Activated CD4-positive, alpha-beta memory T cell treated with anti-CD3 and anti-CD28 coated beads, Interleukin-2, amount 10 ng/mL, durations not matched to agents 7 days and 5 days (primary cell): ENCODE data around the gene PNMT. TPM values are rescaled to one million over a fixed set of nuclear protein-coding genes. Genes with fewer than 3 reads are reported as not detected.

ENCODE experiments used
- CTCF ChIA-PET: fragments of 350-600 bp; sonication (Branson Sonifier 250); formaldehyde crosslinking; loops from one replicate; lab custom pipeline; 2021; ENCODE audit warnings: antibody characterized with exemption, inconsistent platforms; lab: Charles Lee
- POLR2A ChIA-PET: fragments of 350-600 bp; sonication (Branson Sonifier 250); formaldehyde crosslinking; loops from one replicate; lab custom pipeline; 2021; ENCODE audit warnings: antibody characterized with exemption; lab: Charles Lee
- DNase-seq: peaks from one replicate; pipeline ENCODE4 v3.0.0-alpha.2; 2020
- H3K27ac Mint-ChIP-seq: one replicate; pipeline ENCODE4 v1.8.0; 2021; ENCODE audit warnings: mild to moderate bottlenecking, mixed read lengths
- H3K27me3 Mint-ChIP-seq: one replicate; pipeline ENCODE4 v1.8.0; 2021; ENCODE audit warnings: mixed read lengths
- H3K36me3 Mint-ChIP-seq: one replicate; pipeline ENCODE4 v1.8.0; 2021; ENCODE audit warnings: low read depth, mixed read lengths
- H3K4me1 Mint-ChIP-seq: one replicate; pipeline ENCODE4 v1.8.0; 2021; ENCODE audit warnings: mixed read lengths
- H3K4me3 Mint-ChIP-seq: one replicate; pipeline ENCODE4 v1.8.0; 2021; ENCODE audit warnings: mild to moderate bottlenecking, mixed read lengths
- H3K9me3 Mint-ChIP-seq: one replicate; pipeline ENCODE4 v1.8.0; 2021; ENCODE audit warnings: mixed read lengths
- total RNA-seq, 2 experiments: library from RNA; stranded (reverse); gene quantifications; one replicate each; pipeline ENCODE4 v1.2.3, GENCODE V29; 2021

PNMT gene, protein sequence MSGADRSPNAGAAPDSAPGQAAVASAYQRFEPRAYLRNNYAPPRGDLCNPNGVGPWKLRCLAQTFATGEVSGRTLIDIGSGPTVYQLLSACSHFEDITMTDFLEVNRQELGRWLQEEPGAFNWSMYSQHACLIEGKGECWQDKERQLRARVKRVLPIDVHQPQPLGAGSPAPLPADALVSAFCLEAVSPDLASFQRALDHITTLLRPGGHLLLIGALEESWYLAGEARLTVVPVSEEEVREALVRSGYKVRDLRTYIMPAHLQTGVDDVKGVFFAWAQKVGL
- total RNA-seq = not detected

DNA sequence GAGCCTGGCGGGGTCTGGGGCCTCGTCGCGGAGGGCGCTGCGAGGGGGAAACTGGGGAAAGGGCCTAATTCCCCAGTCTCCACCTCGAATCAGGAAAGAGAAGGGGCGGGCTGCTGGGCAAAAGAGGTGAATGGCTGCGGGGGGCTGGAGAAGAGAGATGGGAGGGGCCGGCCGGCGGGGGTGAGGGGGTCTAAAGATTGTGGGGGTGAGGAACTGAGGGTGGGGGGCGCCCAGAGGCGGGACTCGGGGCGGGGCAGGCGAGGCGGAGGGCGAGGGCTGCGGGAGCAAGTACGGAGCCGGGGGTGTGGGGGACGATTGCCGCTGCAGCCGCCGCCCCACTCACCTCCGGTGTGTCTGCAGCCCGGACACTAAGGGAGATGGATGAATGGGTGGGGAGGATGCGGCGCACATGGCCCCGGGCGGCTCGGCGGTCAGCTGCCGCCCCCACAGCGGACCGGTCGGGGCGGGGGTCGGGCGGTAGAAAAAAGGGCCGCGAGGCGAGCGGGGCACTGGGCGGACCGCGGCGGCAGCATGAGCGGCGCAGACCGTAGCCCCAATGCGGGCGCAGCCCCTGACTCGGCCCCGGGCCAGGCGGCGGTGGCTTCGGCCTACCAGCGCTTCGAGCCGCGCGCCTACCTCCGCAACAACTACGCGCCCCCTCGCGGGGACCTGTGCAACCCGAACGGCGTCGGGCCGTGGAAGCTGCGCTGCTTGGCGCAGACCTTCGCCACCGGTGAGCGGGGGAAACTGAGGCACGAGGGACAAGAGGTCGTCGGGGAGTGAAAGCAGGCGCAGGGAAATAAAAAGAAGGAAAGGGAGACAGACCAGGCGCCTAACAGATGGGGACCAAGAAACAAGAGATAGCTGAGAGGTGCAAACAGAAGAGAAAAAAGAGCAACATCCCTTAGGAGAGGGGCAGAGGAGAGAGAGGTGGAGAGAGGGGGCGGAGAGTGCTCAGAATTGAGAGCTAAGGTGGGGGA, at the start of gene PNMT:
Gene PNMT, plus strand, starts transcription at position 509 of the 980 bp plus-strand sequence. Its CDS starts 23 bp downstream, at position 532.
- H3K9me3 Mint-ChIP-seq = no peaks in the 10 kb centered on the region

DNA sequence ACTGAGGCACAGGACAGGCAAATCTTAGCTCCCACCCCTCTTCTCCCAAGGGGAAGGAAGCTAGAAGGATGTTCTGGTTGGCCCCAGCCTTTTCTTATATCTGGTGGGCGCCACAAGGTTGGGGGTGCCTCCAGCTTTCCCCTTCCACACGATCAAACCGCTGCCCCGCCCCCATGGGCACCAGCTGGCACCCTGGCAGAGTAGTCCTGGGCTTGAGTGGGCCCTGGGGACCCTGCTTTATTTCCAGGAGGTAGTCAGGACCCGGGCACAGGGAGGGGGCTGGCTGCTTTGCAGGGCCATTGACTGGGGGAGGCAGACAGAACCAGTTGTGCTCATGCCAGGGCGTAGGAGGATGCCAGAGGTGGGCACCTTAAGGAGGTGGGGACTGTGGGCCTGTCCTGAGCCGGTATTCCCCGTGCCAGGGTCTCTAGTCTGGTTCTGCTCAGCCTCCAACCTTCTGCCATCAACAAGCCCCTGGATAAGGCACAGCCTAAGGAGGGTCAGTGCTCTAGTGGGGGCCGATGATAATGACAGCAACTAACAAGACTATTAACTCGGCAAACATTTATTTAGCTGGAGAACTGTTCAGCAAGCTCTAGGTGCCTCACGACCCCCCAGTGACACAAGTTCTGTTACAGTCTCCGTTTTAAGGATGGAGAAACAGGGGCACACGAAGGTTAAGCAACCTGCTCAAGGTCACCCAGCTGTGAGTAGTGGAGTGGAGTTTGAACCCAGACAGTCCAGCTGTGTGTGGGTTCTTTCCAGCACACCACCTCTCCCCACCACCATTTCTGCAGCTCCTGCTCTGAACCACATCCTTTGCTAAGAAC, 49.1 kb upstream of the PNMT start:
- no peak for DNase-seq
- no peaks in the 10 kb centered on the region for H3K9me3 Mint-ChIP-seq
- H3K27me3 Mint-ChIP-seq = peaks cover 43% of the 10 kb centered on the region
- no peak overlapping the region for H3K4me3 Mint-ChIP-seq
- H3K36me3 Mint-ChIP-seq = no peaks in the 10 kb centered on the region
- H3K4me1 Mint-ChIP-seq = peaks cover 23% of the 10 kb centered on the region
- ChIA-PET POLR2A (interaction anchor here (0.7 to 1.9 kb wide), 4 partner anchors 9 to 361 kb away, joined by 3 to 6 read pairs (median 4); partner anchors contain the start of gene PSMD3), CTCF (interaction anchor here (0.5 to 9.7 kb wide), 6 partner anchors 16 to 884 kb away, joined by 3 to 151 read pairs (median 28); partner anchors contain the start of gene STARD3)
- H3K27ac Mint-ChIP-seq = no peak overlapping the region

More for the DNA sequence above, at the start of gene PNMT:
- POLR2A ChIA-PET = interaction anchor here (1.0 to 3.7 kb wide), 6 partner anchors 11 to 62 kb away, joined by 3 to 18 read pairs (median 4); partner anchors contain the start of genes MIEN1 and PGAP3
- no peak within 1 kb of the TSS for H3K27ac Mint-ChIP-seq
- CTCF ChIA-PET = interaction anchor here (0.5 to 2.0 kb wide), 18 partner anchors 9 to 202 kb away, joined by 3 to 16 read pairs (median 4); partner anchors contain the start of genes MIEN1 and PGAP3
- peaks cover 6% of the 10 kb centered on the region for H3K4me1 Mint-ChIP-seq
- peak within 1 kb of the TSS; percentile 27 for H3K4me3 Mint-ChIP-seq
- no peaks in the 10 kb centered on the region for H3K36me3 Mint-ChIP-seq
- peak; percentile 70 for DNase-seq
- peaks cover 34% of the 10 kb centered on the region for H3K27me3 Mint-ChIP-seq

DNA sequence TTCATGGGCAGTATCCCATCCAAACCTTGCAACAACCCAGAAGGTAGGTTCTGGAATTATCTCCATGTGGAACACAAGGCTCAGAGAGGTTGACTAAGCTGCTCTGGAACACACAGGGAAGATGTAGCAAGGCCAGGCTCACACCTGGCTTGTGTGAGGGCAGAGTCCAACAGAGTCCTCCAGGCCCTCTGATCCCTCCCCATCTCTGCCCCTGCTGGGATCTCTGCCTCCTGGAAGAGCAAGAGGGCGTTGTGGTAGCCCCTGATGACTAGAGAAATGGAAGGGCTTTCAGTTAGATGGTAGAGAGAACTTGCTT, 48.5 kb upstream of the PNMT start:
- no peaks in the 10 kb centered on the region for H3K36me3 Mint-ChIP-seq
- peaks cover 23% of the 10 kb centered on the region for H3K4me1 Mint-ChIP-seq
- H3K27me3 Mint-ChIP-seq = peaks cover 43% of the 10 kb centered on the region
- no peak for DNase-seq
- ChIA-PET POLR2A (interaction anchor here (0.7 to 1.9 kb wide), 3 partner anchors 9 to 134 kb away, joined by 3 to 6 read pairs (median 4); no protein-coding TSS in a partner anchor), CTCF (interaction anchor here (0.5 to 9.7 kb wide), 6 partner anchors 15 to 885 kb away, joined by 3 to 151 read pairs (median 28); partner anchors contain the start of gene STARD3)
- no peak overlapping the region for H3K27ac Mint-ChIP-seq
- H3K4me3 Mint-ChIP-seq = no peak overlapping the region
- no peaks in the 10 kb centered on the region for H3K9me3 Mint-ChIP-seq

DNA sequence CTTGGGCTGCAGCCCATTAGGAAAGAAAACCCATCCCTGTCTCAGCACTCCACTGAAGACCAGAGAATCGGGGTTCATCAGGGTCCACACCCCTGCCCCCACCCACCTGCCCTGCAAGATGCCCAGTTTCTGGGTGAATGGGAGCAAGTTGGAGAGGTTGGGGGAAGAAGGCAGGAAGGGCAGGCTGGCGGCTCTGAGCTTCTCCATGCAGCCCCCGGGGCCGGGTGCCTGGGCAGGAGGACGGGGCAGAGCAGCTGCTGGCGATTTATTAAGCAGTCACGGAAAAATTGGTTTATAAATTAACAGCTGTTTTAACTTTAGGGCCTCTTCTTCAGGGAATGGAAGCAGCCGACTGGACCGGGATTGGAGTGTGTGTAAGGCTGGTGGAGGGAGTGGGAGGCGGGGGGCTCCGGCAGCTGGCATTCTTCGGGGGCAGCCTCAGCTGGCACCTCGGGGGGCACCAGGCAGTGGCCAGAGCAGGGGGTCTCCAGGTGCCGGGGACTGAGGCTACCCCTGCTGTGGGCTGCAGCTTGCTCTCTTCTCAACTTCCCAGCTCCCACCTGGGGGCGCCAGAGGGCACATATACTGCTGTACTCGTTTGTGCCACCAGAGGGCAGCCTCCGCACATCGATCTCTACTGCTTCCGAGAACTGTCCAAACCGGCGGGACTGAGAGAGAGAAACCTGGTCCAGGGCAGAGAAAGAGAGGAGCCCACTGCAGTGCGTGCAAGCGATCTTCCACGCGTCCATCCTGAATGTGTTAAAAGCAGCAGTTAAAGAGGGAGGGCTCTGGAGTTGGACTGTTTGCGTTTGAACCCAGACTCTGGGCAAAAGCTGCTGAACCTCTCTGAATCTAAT, 46.5 kb upstream of the PNMT start:
- CTCF ChIA-PET = interaction anchor here (0.5 to 9.7 kb wide), 60 partner anchors 9 to 469 kb away, joined by 3 to 151 read pairs (median 4); partner anchors contain the start of genes ERBB2, IKZF3, MED1 and MIEN1
- Mint-ChIP-seq H3K27me3 (peaks cover 49% of the 10 kb centered on the region), H3K4me1 (peaks cover 27% of the 10 kb centered on the region)

DNA sequence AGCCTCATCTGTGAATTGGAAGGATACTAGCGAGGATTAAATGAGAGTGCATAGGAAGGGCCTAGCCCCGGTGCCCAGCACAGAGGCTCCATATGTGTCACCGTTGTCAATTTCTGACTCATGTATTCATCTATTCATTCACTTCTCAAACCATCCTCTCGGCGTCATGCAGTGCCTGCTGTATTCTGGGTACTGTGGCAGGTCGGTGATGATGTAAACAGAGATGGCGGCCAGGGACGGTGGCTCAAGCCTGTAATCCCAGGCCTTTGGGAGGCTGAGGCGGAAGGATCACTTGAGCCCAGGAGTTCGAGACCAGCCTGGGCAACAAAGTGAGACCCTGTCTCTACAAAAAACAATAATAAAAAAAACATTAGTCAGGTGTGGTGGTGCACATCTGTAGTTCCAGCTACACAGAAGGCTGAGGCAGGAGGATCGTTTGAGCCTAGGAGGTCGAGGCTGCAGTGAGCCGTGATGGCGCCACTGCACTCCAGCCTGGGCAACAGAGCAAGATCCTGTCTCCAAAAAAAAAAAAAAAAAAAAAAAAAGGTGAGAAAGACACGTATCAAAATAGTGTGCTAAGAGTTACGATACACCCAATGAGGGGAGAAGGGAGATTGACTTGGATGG, 45.8 kb upstream of the PNMT start:
- ChIA-PET CTCF (interaction anchor here (0.6 to 9.7 kb wide), 37 partner anchors 12 to 404 kb away, joined by 3 to 151 read pairs (median 5); partner anchors contain the start of genes ERBB2, MIEN1, PNMT and PSMD3), POLR2A (interaction anchor here (0.9 to 2.5 kb wide), 10 partner anchors 10 to 358 kb away, joined by 3 to 17 read pairs (median 4); partner anchors contain the start of genes MIEN1, PGAP3, PSMD3 and STARD3)
- no peaks in the 10 kb centered on the region for H3K9me3 Mint-ChIP-seq
- peaks cover 44% of the 10 kb centered on the region for H3K27me3 Mint-ChIP-seq
- DNase-seq = peak; percentile 67
- H3K4me3 Mint-ChIP-seq = peak overlapping the region; percentile 72
- H3K4me1 Mint-ChIP-seq = peaks cover 28% of the 10 kb centered on the region
- peak overlapping the region; percentile 89 for H3K27ac Mint-ChIP-seq
- no peaks in the 10 kb centered on the region for H3K36me3 Mint-ChIP-seq

More for the DNA sequence above, 46.5 kb upstream of the PNMT start:
- peak; percentile 92 for DNase-seq
- Mint-ChIP-seq H3K4me3 (peak overlapping the region; percentile 72), H3K9me3 (no peaks in the 10 kb centered on the region), H3K36me3 (no peaks in the 10 kb centered on the region), H3K27ac (peak overlapping the region; percentile 89)
- POLR2A ChIA-PET = interaction anchor here (0.7 to 2.5 kb wide), 12 partner anchors 11 to 358 kb away, joined by 3 to 17 read pairs (median 4); partner anchors contain the start of genes MIEN1, PGAP3, PNMT and PSMD3

DNA sequence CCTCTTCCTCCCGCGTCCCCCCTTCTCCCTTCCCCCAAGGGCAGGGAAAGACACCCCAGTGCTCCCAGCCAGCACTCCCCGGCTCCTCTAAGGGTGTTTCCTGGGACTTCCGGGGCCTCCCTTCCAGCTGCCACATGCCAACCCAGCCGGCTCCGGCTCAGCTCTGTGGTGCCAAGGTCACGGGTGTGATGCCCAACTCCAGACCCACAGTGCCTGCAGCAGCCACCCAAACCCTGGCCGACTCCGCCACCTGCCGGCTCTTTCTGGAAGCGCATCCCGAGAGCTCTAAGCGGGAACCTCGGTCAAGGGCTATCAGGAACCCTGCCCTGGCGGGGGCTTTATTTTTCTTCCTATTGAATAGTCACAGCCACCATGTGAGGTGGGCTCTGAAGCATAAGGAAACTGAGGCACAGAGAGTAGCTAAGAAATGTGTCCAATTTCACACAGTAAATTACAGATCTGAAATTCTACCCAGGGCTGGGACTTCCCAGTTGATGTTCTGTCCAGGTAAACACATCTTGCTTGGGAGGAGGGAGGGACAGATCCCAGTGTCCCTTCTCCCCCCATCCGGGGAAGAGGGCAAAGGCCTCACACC, 44.8 kb upstream of the PNMT start:
- POLR2A ChIA-PET = interaction anchor here (0.9 to 2.5 kb wide), 8 partner anchors 9 to 196 kb away, joined by 3 to 17 read pairs (median 3); partner anchors contain the start of gene STARD3
- Mint-ChIP-seq H3K36me3 (no peaks in the 10 kb centered on the region), H3K27me3 (peaks cover 47% of the 10 kb centered on the region), H3K4me1 (peaks cover 25% of the 10 kb centered on the region), H3K4me3 (no peak overlapping the region), H3K9me3 (no peaks in the 10 kb centered on the region), H3K27ac (peak overlapping the region; percentile 89)
- CTCF ChIA-PET = interaction anchor here (0.6 to 9.7 kb wide), 27 partner anchors 10 to 515 kb away, joined by 3 to 151 read pairs (median 4); partner anchors contain the start of genes MIEN1, PGAP3, PNMT and PSMD3
- DNase-seq = peak; percentile 88

DNA sequence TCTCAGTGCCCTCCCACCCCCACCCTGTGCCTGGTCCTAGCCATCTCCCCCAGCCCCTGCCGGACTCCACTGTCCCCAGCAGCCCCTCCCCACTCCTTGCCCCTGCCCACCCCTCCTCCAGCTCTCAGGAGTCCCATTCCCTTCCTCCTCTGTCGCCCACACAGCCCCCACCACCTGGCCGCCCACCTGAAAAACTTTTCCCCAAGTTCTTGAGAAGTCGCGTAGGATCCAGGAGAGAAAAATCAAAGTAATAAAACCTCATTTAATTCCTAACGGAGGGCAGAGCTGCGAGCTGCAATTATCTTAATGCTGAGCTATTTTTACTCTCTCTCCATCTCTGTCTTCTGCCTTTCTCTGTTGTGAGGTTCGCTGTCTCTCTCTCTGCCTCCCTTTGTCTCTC, 43.9 kb upstream of the PNMT start:
- Mint-ChIP-seq H3K27ac (no peak overlapping the region), H3K9me3 (no peaks in the 10 kb centered on the region), H3K27me3 (peaks cover 46% of the 10 kb centered on the region), H3K4me3 (no peak overlapping the region), H3K36me3 (no peaks in the 10 kb centered on the region), H3K4me1 (peaks cover 24% of the 10 kb centered on the region)
- DNase-seq = no peak
- ChIA-PET CTCF (interaction anchor here (1.0 to 9.7 kb wide), 7 partner anchors 11 to 79 kb away, joined by 3 to 151 read pairs (median 9); partner anchors contain the start of gene STARD3), POLR2A (no interaction called here)

DNA sequence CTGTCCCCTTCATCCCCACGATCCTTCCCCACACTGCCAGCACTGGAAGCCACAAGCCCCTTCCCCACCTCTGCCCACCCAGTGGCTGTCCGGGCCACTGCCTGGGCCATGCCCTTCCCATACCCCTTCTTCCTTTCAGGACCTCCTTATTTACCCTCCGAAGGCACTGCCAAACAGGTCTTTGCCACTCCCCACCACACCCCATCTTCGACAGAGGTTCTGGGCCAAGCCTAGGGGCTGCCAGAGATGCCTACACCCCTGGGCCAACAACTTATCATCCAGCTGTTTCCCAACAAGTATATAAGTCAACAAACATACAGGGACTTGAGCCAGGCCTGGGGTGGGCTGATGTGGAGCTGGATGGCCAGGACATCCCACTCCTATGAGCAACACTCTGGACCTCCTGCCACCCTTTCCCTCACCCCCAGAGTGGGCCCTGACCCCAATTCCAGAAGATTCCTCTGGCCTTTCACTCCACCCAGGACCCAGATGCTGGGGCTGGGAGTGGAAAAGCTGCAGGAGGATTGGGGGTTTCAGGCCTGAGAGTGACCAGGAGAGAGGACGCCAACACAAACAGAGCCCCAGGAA, 43.0 kb upstream of the PNMT start:
- Mint-ChIP-seq H3K4me3 (no peak overlapping the region), H3K9me3 (no peaks in the 10 kb centered on the region), H3K27ac (no peak overlapping the region), H3K4me1 (peaks cover 24% of the 10 kb centered on the region), H3K27me3 (peaks cover 43% of the 10 kb centered on the region), H3K36me3 (no peaks in the 10 kb centered on the region)
- ChIA-PET CTCF (interaction anchor here (0.8 to 9.7 kb wide), 4 partner anchors 10 to 104 kb away, joined by 3 to 151 read pairs (median 61); partner anchors contain the start of gene STARD3), POLR2A (no interaction called here)
- DNase-seq = no peak

DNA sequence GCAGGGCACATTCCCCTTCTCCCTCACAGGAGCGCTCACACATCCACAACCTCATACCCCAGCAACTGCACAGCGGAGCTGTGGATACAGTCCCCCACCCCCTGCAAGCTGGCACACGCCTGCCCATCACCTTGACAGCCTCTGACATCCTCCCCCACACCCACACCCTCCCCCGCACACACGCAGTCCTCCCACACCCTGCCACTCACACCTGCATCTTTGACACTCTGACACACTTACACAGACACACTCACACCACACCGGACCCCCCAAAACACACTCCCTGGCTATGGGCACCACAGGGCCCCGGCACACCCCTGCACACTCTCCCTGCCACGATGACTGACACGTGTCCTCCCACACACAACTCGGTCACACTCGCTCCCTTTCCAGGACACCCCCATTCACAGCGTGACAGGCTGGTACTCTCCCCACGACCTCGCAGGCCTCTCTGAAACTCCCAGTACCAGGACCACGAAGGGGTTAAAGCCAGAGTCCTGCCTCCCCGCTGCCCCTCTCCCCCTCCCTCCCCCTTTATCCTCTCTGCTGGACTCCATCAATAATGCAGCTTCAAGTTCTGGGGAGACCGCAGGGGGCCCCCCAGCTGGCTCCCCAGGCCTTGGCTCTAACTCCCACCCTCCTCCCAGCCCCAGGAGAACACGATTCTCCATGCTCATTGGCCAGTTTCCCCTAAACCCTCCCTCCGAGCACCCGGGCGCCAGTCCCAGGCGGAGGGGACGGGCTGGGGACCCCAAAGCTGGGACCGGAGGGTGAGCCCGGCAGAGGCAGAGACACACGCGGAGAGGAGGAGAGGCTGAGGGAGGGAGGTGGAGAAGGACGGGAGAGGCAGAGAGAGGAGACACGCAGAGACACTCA, 41.8 kb upstream of the PNMT start, which contains the start of gene PPP1R1B:
Gene PPP1R1B, plus strand, starts transcription at position 782 of the 876 bp plus-strand sequence. CDS start 441 bp downstream, outside the sequence.
- no peak within 1 kb of the TSS for H3K27ac Mint-ChIP-seq
- no peak for DNase-seq
- POLR2A ChIA-PET = no interaction called here
- H3K27me3 Mint-ChIP-seq = peaks cover 50% of the 10 kb centered on the region
- CTCF ChIA-PET = interaction anchor here (3.5 to 9.7 kb wide), 2 partner anchors 9 to 28 kb away, joined by 23 to 151 read pairs; partner anchors contain the start of gene STARD3
- no peaks in the 10 kb centered on the region for H3K36me3 Mint-ChIP-seq
- no peak within 1 kb of the TSS for H3K4me3 Mint-ChIP-seq
- H3K4me1 Mint-ChIP-seq = peaks cover 28% of the 10 kb centered on the region
- H3K9me3 Mint-ChIP-seq = no peaks in the 10 kb centered on the region
